NCI-H524 (cell line): ENCODE measurements around the gene PTP4A2.
"Not testable (repeated sequence)": the region's sequence is repeated elsewhere in the genome, so short reads cannot be mapped to it uniquely, and the experiment has no call there.

Experiments used
- DNase-seq, 2 experiments: peaks; one replicate each; lab custom pipeline; 2025; lab: John Stamatoyannopoulos, UW

The PTP4A2 gene

GRCh38 chr1:31924839-31925238 lies 13.3 kb downstream of the PTP4A2 start:
- no peak for DNase-seq

DNA sequence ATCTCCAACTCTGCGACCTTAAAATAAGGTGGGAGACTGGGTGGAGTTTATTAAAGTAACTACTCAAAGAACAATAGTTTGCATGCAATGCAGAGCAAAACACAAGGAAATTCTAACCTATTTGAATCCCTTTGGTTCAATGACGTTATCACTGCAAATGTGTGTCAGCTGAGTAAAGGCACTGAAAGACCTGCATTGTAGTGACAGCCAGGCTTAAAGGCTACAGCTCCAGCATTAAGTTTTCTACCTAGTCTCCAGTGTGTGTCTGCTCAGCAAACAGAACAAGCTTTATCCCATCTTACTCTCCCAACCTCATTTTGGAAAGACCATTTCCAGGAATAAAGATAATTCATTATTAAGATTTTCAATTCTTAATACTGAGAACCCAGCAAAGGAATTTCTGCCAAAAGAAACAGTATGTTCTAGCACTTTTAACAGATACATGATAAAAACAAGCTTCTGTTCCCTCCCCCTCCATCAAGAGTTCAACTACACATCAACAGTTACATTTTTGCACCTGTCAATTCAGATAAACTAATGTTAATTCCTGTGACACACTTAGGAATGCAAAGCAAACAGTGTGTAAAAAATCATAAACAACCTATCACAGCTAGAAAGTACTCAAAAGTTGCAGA lies 14.2 kb downstream of the PTP4A2 start:
- DNase-seq: no peak

DNA sequence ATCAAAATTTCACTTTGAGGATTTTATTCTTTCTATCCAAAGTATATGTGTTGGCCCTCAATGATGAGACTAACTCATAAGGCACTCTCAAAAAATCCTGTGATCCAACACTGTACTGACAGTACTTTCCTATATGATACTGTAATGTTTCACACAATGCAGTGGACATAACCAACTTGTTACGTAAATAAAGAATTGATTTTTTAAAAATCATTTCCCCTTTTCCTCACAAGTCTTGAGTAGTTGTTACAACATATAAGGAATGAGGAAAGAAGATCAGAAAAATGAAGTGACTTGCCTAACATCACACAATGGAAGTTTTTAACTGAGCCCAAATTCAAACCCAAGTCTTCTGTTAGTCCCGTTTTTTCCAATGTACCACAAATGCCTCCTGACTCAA lies 17.2 kb downstream of the PTP4A2 start:
- no peak for DNase-seq

- no peak for DNase-seq
These were observed 18.6 kb downstream of the PTP4A2 start for GRCh38 chr1:31919591-31919990.

- no peak for DNase-seq
These were observed 22.7 kb downstream of the PTP4A2 start for GRCh38 chr1:31915438-31915837.

- DNase-seq: no peak
These were observed 24.2 kb downstream of the PTP4A2 start for GRCh38 chr1:31913968-31914367.

DNA sequence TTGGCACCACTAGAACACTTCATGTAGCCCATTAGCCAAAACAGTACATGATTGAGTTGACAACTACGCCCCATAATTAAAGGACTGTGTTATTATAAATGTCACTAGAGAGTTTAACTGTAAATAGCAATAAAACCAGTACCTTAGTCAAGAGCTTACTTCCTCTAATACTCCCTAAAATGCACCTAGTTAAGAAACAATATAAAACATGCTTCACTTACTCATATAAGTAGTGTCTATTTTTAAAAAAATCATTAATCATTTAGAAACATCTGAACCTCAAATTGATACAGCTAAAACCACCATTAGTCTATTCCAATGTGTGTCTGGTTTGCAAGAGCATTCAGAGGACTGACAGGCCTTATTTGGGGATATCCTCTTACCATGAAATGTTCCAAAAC lies 25.3 kb downstream of the PTP4A2 start:
- no peak for DNase-seq

DNA sequence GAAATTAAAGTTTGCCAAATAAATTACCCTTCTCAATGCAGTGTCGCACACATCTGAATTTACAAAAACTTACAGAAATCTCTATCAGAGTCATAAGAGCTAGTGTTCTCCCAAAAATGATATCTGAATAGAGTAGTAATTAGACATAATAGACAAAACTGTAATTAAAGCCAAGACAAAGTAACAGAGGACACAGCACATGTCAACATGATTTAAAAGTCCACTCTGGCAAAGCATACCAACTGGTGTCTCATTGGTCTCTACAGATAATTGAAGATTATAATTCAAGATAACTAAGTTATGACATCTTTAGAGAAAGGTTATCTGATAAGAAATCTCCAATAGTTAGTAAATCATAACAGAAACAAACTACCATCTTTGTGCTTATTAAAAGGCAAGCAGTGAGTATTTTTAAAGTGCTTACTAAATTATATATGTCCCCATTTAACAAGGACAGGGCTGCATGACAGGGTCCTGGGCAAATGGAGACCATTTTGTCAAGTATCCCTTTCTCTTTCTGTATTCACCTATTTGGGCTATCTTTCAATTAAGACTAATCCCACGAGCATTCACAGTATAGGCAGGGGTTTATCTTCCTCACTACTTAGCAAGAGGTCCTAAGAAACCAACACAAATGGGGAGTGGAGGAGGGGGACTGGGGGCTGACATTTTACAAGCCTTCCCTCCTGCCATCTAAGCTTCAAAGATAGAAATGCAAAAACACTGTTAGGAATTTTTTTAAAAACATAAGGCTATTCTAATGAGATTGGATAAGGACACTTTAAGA lies 26.0 kb downstream of the PTP4A2 start:
- DNase-seq: no peak

DNA sequence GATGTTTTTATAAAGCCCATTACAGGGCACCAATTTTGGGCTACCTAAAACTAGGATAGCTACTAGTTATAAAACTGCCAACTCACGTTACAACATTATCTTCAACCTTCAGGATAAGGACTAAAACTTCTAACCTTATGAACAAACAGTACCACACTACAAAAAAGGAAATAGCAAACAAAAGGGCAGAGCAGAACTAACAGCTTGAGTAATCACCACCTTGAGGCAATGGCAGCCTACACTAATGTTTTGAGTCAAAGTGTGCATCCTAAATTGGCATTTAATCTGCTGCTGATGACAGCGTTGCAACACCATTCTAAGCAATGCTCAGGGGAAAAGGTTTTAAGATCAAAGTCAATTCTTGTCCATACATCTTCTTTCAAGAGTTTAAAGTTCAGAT lies 27.2 kb downstream of the PTP4A2 start:
- DNase-seq: no peak

DNA sequence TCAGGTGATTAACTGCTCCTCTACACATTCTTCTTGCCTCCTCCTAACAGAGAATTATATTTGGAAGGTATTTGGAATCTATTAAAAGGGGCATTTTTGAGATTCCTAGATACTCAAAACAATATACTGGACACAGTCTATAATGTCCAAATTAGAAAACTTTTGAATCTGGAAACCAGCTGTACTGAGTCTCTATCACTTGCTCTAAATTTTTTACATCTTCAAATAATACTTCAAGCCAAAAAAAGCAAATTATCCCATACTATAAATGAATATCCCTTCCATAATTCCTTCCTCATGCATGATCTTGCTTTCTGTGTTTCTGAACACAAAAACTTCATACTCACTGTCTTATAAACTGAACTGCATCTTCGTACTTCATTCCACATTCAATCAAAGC lies 28.5 kb downstream of the PTP4A2 start:
- no peak for DNase-seq

- DNase-seq: no peak
These were observed 31.6 kb downstream of the PTP4A2 start for GRCh38 chr1:31906557-31906956.

DNA sequence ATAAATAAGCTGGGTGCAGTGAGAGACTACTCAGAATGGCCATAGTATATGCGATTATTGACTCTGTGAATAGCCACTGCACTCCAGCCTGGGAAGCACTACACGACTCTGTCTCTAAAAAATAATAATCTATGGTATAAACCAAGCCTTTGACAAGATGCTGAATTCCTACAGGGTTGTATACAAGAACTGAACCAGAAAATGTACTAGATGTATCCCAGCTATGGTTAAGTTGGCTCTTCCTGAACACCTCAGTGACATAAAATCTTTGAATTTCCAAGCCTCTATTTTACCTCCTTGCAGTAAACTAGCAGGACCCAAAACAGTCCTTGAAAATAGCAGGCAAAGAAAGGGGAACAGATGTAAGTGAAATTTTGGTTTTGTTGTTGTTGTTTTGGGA lies 32.5 kb downstream of the PTP4A2 start:
- DNase-seq: no peak

- DNase-seq: no peak
These were observed 33.1 kb downstream of the PTP4A2 start for GRCh38 chr1:31905093-31905509.

GRCh38 chr1:31904339-31905092 lies 33.7 kb downstream of the PTP4A2 start:
- peak in 1 of 2 experiments; percentile 3 for DNase-seq

- DNase-seq: no peak
These were observed 35.7 kb downstream of the PTP4A2 start for GRCh38 chr1:31902510-31902860.

GRCh38 chr1:31901838-31902509 lies 36.2 kb downstream of the PTP4A2 start:
- DNase-seq: no peak

- DNase-seq: no peak
These were observed 37.4 kb downstream of the PTP4A2 start for GRCh38 chr1:31900790-31901189.

DNA sequence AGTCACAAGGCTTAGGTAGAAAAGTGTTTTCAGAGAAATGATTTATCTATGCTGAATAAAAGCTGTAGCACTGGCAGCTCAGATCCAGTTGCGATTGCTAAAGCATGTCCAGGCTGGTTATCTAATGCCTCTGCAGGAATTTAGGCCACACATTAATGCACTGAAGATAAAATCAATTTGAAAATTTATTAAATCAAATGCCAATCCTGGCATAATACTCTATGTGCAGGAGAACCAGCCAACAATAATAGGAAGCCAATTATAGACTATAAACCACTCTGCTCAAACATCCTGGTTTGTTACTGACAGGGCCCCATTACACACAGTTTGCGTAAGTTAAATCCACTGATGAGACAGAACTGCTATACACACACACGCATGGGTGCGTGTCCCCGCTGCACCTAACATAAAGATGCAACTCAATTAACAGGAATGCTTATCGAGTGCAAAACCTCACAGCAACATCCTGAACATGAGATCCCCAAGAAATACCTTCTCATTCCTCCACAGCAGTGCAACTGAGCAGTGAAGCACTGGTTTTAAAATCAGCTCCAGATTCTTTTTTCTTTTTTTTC lies 40.6 kb downstream of the PTP4A2 start:
- no peak for DNase-seq

GRCh38 chr1:31895474-31896198 lies 42.5 kb downstream of the PTP4A2 start:
- not testable (repeated sequence) for DNase-seq

- no peak for DNase-seq
These were observed 46.9 kb downstream of the PTP4A2 start for GRCh38 chr1:31891280-31891679.

DNA sequence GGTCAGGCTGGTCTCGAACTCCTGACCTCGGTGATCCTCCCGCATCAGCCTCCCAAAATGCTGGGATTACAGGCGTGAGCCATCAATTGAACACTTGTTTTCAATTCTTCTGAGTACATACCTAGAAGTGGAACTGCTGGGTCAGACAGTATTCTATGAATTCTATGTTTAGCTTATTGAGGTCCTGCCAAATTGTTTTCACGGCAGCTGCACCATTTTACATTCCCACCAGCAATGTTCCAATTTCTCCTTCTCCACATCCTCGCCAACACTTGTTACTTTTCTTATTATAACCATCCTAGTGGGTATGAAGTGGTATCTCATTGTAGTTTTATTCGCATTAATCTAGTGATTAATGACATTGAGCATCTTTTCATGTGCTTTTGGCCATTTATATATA lies 49.9 kb downstream of the PTP4A2 start:
- no peak for DNase-seq
